Measurements from ENCODE around the gene ZNF618. TPM values are rescaled to one million over a fixed set of nuclear protein-coding genes. Genes with fewer than 3 reads are reported as not detected.
"Not testable (repeated sequence)": the region's sequence is repeated elsewhere in the genome, so short reads cannot be mapped to it uniquely, and the experiment has no call there.

Gene ZNF618
- total RNA-seq, 2 donors from 2014 or later = 0.60 to 1.7 TPM

DNA sequence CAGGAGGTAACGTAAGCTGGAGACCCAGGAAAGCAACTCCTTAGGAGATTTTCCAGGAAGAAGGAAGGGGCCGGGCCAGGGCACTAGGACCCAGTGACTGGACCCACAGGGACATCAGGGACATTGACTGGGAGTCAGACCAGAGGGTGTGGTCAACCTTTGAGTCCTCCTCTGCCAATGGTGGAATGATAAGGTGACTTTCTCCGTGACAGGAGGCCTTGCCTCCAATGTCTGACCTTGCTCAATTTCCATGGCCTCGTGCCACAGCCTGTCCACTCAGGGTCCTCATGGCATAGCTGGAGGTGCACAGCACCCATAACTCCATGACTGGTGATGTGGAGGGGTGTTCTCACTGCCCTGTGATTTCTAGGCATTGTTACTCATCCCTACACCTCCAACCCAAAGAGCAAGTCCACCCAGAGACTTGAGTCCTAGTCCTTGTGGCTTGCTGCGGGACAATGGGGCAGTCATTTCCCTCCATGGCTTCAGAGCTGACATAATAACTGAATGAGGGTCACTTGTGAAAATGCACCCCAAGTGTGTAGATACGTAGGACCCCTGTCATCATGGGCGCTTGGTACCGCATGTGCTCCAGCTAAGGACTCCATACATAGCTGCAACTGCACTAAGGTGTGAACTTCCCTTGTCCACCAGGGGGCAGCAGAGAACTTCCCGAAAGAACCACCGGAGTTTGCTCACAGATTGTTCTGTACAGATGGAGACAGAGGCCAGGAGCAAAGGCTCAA is 206.1 kb downstream of the ZNF618 start:
- ATAC-seq = peak; percentile 80
- Mint-ChIP-seq H3K27ac (no peak overlapping the region), H3K4me3 (no peak overlapping the region), H3K36me3 (ENCODE audit: low read depth) (no peaks in the 10 kb centered on the region), H3K27me3 (peaks cover 39% of the 10 kb centered on the region), H3K4me1 (peaks cover 4% of the 10 kb centered on the region)
- peak; percentile 49 to 72 (median 54) for DNase-seq
- no peaks in the 10 kb centered on the region for H3K9me3 ChIP-seq (ENCODE audit: control insufficient read depth, low read length, poor library complexity, severe bottlenecking)

DNA sequence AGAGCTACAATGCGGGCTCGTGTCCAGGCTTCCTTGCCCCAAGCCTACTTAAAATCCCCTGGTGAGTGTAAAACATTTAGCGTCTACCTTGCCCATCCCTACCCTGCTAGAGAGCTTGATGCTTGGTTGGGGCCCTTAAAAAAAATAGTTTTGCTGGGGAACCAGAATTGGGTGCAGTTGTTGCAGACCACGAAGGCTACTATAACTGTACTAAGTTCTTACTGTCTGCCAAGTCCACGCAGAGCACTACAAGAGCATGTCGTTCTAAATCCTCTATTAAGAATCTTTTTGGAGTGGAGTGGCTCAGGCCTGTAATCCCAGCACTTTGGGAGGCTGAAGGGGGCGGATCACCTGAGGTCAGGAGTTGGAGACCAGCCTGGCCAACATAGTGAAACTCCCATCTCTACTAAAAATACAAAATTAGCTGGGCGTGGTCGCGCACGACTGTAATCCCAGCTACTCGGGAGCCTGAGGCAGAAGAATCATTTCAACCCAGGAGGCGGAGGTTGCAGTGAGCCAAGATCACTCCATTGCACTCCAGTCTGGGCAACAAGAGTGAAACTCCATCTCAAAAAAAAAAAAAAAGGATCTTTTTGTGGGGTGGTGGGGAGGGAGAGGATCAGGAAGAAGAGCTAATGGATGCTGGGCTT is 206.8 kb downstream of the ZNF618 start:
- peaks cover 33% of the 10 kb centered on the region for H3K27me3 Mint-ChIP-seq
- not testable (repeated sequence) for H3K4me3 Mint-ChIP-seq; ATAC-seq; H3K9me3 ChIP-seq (ENCODE audit: control insufficient read depth, low read length, poor library complexity, severe bottlenecking); H3K27ac Mint-ChIP-seq; DNase-seq; H3K4me1 Mint-ChIP-seq; H3K36me3 Mint-ChIP-seq (ENCODE audit: low read depth)

DNA sequence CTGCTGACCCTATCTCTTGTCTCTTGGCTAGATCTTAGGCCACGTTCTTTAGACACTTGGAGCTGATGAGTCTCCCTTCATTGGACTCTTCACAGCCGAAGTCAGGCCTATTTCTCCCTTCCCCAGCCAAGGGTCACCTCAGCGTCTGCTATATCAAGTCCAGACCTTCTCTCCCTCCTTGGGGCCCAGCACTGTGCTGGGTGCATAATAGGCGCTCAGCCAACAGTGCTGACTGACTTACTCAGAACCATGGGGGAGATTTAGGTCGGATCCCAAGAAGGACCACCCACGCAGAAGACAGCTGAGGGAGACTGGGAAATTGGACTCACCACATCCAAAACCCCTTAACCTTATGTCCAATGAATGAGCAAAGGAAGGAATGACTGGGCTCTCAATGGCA is 207.6 kb downstream of the ZNF618 start:
- no peaks in the 10 kb centered on the region for H3K9me3 ChIP-seq (ENCODE audit: control insufficient read depth, low read length, poor library complexity, severe bottlenecking)
- H3K4me1 Mint-ChIP-seq = peaks cover 2% of the 10 kb centered on the region
- DNase-seq = no peak
- H3K27ac Mint-ChIP-seq = no peak overlapping the region
- H3K4me3 Mint-ChIP-seq = no peak overlapping the region
- no peak for ATAC-seq
- no peaks in the 10 kb centered on the region for H3K36me3 Mint-ChIP-seq (ENCODE audit: low read depth)
- peaks cover 32% of the 10 kb centered on the region for H3K27me3 Mint-ChIP-seq

DNA sequence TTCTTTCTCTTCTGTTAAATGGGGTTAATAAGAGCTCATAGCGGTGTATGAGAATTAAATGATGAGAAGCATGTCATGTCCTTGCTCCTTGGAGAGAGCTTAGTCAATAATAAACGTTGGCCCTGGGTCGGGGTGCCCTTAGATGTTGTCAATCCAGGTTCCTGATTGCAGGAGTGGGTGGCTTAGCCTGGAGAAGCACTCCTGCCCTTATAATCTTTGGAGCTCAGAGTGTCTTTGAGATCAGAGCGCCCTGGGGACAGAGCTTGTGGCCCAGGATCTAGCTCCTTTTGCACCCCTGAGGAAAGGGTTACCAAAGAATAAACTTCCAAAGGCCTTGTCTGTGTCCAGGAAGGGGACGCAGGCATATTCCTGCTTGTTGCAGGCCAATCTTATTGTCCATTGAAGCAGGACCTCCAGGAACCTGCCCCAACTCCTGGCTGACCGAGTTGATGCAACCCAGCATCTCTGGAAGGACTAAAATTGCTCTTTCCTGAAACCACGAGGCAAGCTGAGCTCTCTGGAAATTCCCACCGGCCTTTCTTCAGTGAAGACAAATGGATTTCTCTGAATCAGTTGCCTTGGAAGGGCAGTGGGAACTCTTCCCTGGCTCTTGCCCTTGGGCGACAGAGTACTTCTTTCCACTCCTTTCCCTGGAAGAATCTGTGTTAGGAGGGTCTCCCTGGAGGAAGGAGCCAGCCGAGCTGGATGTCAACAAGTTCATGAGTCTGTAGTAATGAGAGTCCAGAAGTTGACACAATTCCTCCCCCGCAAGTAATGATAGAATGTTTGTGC is 208.4 kb downstream of the ZNF618 start:
- no peaks in the 10 kb centered on the region for H3K36me3 Mint-ChIP-seq (ENCODE audit: low read depth)
- no peaks in the 10 kb centered on the region for H3K9me3 ChIP-seq (ENCODE audit: control insufficient read depth, low read length, poor library complexity, severe bottlenecking)
- peaks cover 2% of the 10 kb centered on the region for H3K4me1 Mint-ChIP-seq
- ATAC-seq = no peak
- H3K27ac Mint-ChIP-seq = no peak overlapping the region
- H3K27me3 Mint-ChIP-seq = peaks cover 35% of the 10 kb centered on the region
- no peak overlapping the region for H3K4me3 Mint-ChIP-seq
- no peak for DNase-seq

DNA sequence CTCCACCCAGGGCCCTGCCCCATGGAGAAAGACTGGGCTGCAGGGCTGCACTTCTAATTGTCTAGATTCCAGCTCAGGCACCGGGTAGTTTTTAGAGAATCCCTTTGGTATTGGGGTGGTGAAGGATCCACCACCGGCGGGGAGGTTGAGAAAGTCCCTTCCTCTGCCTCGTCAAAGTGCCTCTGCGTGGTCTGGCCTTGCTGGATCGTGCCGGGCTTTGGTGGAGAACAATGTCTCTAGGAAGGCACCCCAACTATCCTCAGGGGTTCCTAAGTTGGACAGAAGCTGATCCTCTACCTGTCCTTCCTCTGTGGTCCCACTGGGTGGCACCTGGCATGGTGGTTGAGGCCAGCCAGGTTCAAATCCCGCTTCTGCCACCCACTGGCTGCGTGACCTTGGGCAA is 209.3 kb downstream of the ZNF618 start:
- H3K27ac Mint-ChIP-seq = no peak overlapping the region
- H3K27me3 Mint-ChIP-seq = peaks cover 35% of the 10 kb centered on the region
- peaks cover 2% of the 10 kb centered on the region for H3K4me1 Mint-ChIP-seq
- DNase-seq (no peak), ATAC-seq (no peak)
- peaks cover 2% of the 10 kb centered on the region for H3K36me3 Mint-ChIP-seq (ENCODE audit: low read depth)
- H3K4me3 Mint-ChIP-seq = no peak overlapping the region
- no peaks in the 10 kb centered on the region for H3K9me3 ChIP-seq (ENCODE audit: control insufficient read depth, low read length, poor library complexity, severe bottlenecking)

DNA sequence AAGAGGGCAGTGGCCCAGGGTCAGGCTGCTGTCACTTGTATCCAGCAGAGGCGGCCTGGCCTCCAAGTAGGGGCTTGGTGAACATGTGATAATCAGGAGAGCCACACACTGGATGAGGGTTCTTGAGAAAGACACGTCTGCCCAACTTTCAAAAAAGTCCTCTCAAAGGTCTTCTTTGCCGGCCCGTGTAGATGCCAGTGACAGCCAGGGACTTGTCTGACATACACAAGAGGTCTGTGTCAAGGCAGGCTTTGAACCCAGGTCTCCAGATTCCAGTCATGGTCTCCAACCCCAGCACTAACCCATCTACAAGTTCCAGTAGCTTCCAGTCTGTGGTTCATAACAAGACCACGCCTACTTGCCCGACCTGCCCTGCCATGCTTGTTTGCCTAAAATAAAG is 209.9 kb downstream of the ZNF618 start:
- ATAC-seq (no peak), DNase-seq (no peak)
- no peaks in the 10 kb centered on the region for H3K9me3 ChIP-seq (ENCODE audit: control insufficient read depth, low read length, poor library complexity, severe bottlenecking)
- Mint-ChIP-seq H3K4me3 (no peak overlapping the region), H3K4me1 (peaks cover 2% of the 10 kb centered on the region), H3K27ac (no peak overlapping the region), H3K36me3 (ENCODE audit: low read depth) (peaks cover 2% of the 10 kb centered on the region), H3K27me3 (peaks cover 38% of the 10 kb centered on the region)

DNA sequence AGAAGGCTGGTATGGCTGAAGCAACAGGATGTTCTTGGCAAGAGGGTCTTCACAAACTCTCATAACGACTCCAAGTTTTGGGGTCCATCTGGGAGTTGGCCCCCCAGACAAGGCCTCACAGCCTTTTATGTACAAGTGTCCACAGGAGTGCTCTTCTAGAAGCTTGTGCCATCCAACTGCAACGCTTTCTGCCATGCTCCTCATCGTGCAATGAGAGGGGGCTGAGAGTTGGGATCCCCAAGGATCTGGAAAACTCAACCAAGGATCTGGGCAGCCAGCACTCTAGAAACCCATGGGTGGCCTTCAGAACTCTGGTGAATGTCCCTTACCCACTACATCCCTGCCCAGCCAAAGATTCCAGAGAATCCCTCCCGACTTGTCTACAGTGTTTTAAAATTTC is 210.5 kb downstream of the ZNF618 start:
- H3K27me3 Mint-ChIP-seq = peaks cover 35% of the 10 kb centered on the region
- no peaks in the 10 kb centered on the region for H3K4me1 Mint-ChIP-seq

DNA sequence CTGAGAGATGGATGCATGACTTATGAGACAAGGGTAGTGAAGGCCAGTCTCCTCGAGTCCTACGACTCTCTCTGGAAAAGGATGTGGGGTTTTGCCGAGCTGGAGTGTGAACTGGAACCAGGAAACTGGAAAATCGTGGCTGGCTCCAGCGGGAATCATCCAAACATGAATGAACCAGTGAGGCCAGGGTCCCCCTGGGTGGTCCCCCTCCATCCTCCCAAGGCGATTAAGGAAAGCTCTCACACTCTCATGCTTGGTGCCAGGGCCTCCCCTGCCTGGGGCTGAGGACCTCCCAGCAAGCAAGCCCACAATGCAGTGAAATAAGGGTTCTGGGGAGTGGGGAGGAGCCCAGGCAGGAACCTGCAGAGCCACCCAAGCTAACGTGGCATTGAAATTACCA is 211.6 kb downstream of the ZNF618 start:
- no peaks in the 10 kb centered on the region for H3K9me3 ChIP-seq (ENCODE audit: control insufficient read depth, low read length, poor library complexity, severe bottlenecking)
- Mint-ChIP-seq H3K4me1 (no peaks in the 10 kb centered on the region), H3K27me3 (peaks cover 38% of the 10 kb centered on the region), H3K4me3 (no peak overlapping the region), H3K36me3 (ENCODE audit: low read depth) (peaks cover 2% of the 10 kb centered on the region), H3K27ac (no peak overlapping the region)
- no peak for DNase-seq
- no peak for ATAC-seq

More for the DNA sequence above, 210.5 kb downstream of the ZNF618 start:
- no peak overlapping the region for H3K27ac Mint-ChIP-seq
- DNase-seq (no peak), ATAC-seq (no peak)
- H3K36me3 Mint-ChIP-seq (ENCODE audit: low read depth) = peaks cover 2% of the 10 kb centered on the region
- H3K4me3 Mint-ChIP-seq = no peak overlapping the region
- H3K9me3 ChIP-seq (ENCODE audit: control insufficient read depth, low read length, poor library complexity, severe bottlenecking) = no peaks in the 10 kb centered on the region

DNA sequence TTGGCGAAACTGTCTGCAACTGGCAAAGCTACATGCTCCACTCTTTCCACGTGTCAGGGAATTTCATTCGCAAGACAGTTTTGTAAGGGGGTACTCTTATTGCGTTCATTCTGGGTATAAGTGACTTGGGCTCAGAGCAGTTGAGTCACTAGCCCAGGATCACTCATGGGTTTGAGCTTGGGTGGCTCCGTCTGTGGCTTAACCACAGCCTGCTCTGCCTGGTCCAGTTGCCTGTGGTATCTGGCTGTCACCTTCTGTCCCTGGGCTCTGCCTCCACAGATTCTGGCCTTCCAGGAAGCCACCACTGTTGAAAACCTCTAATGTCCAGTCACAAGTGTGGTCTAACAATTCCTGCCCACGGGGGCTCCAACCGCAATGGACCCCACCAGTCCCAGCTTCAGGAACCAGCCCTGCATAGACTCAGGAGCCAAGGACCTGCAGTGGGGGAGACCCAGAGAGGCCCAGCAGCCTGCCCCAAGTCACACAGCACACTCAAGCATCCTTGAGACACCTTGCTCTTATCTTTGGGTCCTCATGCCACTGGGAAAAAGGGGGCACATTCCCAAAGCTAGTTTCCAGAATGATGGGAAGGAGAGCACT is 212.6 kb downstream of the ZNF618 start:
- DNase-seq (no peak), ATAC-seq (no peak)
- peaks cover 2% of the 10 kb centered on the region for H3K36me3 Mint-ChIP-seq (ENCODE audit: low read depth)
- no peak overlapping the region for H3K4me3 Mint-ChIP-seq
- H3K27me3 Mint-ChIP-seq = peaks cover 38% of the 10 kb centered on the region
- H3K4me1 Mint-ChIP-seq = no peaks in the 10 kb centered on the region
- no peaks in the 10 kb centered on the region for H3K9me3 ChIP-seq (ENCODE audit: control insufficient read depth, low read length, poor library complexity, severe bottlenecking)
- no peak overlapping the region for H3K27ac Mint-ChIP-seq

DNA sequence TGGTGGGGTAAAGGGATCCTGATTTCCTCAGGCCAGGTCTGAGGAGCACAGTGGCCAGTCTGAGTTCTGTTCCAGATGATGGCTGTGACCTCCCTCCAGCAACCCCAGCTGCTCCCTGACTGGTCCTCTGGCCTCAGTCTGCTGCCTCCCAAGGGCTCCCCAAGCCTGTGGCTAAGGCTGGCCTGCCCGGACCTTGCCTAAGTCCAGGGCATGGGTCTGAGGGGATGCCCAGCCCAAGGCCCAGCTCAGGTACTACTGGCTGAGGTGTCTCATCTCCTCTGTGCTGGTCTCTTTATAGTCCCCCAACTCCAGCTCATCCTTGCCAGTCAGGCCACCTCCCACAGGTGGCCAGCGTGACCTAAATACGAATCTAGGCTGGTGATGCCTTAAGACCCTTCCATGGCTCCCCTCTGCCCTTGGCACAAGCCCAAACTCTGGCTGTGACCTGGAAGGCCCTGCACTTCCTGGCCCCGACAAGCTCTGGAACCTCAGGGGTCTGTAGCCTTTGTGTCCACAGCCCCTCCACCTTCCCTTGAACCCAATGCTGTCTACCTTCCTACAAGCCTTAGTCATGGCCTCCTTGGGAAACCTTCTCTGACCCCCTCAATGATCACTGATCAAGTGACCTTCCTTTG is 213.2 kb downstream of the ZNF618 start:
- H3K36me3 Mint-ChIP-seq (ENCODE audit: low read depth) = peaks cover 2% of the 10 kb centered on the region
- H3K4me1 Mint-ChIP-seq = no peaks in the 10 kb centered on the region
- no peak for DNase-seq
- H3K27ac Mint-ChIP-seq = no peak overlapping the region
- no peak for ATAC-seq
- H3K9me3 ChIP-seq (ENCODE audit: control insufficient read depth, low read length, poor library complexity, severe bottlenecking) = no peaks in the 10 kb centered on the region
- peaks cover 38% of the 10 kb centered on the region for H3K27me3 Mint-ChIP-seq
- no peak overlapping the region for H3K4me3 Mint-ChIP-seq

DNA sequence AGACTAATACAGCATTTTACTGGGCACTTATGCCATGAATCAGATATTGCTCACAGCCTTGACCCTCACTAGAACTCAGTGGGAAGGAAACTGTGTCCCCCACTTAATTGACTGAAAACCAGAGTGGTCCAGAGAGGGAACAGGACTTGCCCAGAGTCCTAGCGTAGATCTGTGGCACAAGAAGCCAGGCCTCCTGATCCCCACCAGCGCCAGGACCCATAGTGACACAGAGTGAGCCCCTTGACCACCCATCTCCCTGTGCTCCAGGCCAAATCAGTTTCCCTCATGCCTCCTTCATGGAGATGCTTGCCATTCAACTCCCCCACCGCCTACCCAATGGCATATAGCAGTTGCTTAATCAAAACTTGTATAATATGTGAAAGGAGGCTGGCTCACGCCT is 214.7 kb downstream of the ZNF618 start:
- Mint-ChIP-seq H3K4me1 (no peaks in the 10 kb centered on the region), H3K27me3 (peaks cover 51% of the 10 kb centered on the region), H3K36me3 (ENCODE audit: low read depth) (peaks cover 4% of the 10 kb centered on the region), H3K4me3 (no peak overlapping the region), H3K27ac (no peak overlapping the region)
- H3K9me3 ChIP-seq (ENCODE audit: control insufficient read depth, low read length, poor library complexity, severe bottlenecking) = no peaks in the 10 kb centered on the region
- no peak for DNase-seq
- ATAC-seq = no peak

DNA sequence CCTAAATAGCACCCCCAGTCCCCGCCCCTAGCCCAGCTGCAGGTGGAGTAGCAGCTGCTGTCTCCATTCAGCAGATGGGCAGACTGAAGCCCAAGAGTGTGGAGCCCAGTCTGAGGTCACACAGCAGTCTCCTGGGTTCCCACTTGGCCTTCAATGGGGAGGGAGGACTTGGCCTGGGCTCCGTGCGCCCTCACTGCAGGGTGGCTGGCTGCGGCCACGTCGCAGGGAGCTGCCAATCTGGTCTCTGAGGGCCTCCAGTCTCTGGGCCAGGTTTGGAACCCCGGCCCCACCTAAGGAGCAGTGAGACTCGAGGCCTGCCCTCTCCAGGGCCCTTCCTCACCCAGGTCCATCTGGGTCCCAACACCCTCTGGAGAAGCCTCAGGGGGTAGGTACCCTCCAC is 215.6 kb downstream of the ZNF618 start:
- Mint-ChIP-seq H3K4me3 (no peak overlapping the region), H3K4me1 (peaks cover 5% of the 10 kb centered on the region), H3K27ac (no peak overlapping the region), H3K27me3 (peaks cover 51% of the 10 kb centered on the region), H3K36me3 (ENCODE audit: low read depth) (peaks cover 8% of the 10 kb centered on the region)
- ATAC-seq (no peak), DNase-seq (no peak)
- H3K9me3 ChIP-seq (ENCODE audit: control insufficient read depth, low read length, poor library complexity, severe bottlenecking) = no peaks in the 10 kb centered on the region

DNA sequence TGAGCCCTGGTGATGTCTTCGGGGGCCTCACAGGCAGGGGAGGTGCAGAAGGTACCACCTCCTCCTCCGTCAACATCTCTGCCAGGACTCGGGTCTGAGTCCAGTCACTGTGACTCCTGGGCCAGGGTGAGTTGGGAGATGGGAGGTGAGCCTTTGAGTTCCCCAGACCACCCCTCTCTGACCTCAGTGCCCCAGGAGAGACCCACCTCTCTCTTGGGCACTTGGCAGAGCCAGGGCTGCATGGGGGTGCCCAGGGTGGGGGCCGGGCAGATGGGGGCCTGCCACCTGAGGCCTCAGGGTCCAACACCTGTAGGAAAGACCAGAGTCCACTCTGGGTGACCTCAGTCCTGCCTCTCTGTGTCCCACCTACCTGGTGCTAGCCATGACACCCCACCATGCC is 216.2 kb downstream of the ZNF618 start:
- H3K9me3 ChIP-seq (ENCODE audit: control insufficient read depth, low read length, poor library complexity, severe bottlenecking) = no peaks in the 10 kb centered on the region
- DNase-seq (no peak), ATAC-seq (no peak)
- Mint-ChIP-seq H3K27ac (no peak overlapping the region), H3K27me3 (peaks cover 51% of the 10 kb centered on the region), H3K4me1 (peaks cover 7% of the 10 kb centered on the region), H3K36me3 (ENCODE audit: low read depth) (peaks cover 10% of the 10 kb centered on the region), H3K4me3 (no peak overlapping the region)

All from T-helper 17 cell (primary cell).